Left lung (tissue), 10 donors: ENCODE data around the gene ADCY4. TPM values are rescaled to one million over a fixed set of nuclear protein-coding genes. Genes with fewer than 3 reads are reported as not detected.

Source experiments
- ATAC-seq: fragments of 200-7000 bp; cut with Tn5 transposase; one replicate; pipeline ENCODE4 v1.9.1; 2020; ENCODE audit warnings: moderate library complexity
- DNase-seq, 4 donors: peaks; one replicate each; pipeline ENCODE4 v3.0.0-alpha.2; 2013 to 2020
- H3K27ac ChIP-seq, 2 donors: fragments of 200-600 bp; sonication (generic) in 1 of 2; one replicate each; pipeline versions ENCODE4 v1.5.0 to v1.8.0; 2020 to 2021
- H3K27me3 ChIP-seq, 2 donors: fragments of 200-600 bp; sonication (generic) in 1 of 2; one replicate each; pipeline versions ENCODE4 v1.5.0 to v1.8.0; 2020 to 2021
- H3K36me3 ChIP-seq, 2 donors: fragments of 200-600 bp; sonication (generic) in 1 of 2; one replicate each; pipeline versions ENCODE4 v1.5.0 to v1.8.0; 2020 to 2021
- H3K4me1 ChIP-seq, 2 donors: fragments of 200-600 bp; one replicate each; pipeline ENCODE4 v1.8.0; 2021
- H3K4me3 ChIP-seq, 2 donors: fragments of 200-600 bp; sonication (generic) in 1 of 2; one replicate each; pipeline versions ENCODE4 v1.5.0 to v1.8.0; 2020 to 2021; ENCODE audit warnings: mild to moderate bottlenecking in 1 of 2
- H3K9me3 ChIP-seq, 2 donors: fragments of 200-600 bp; sonication (generic) in 1 of 2; one replicate each; pipeline versions ENCODE4 v1.5.0 to v1.8.0; 2020 to 2021
- CTCF ChIP-seq, 2 donors: fragments of 200-600 bp; sonication (generic) in 1 of 2; IDR thresholded peaks; one replicate each; pipeline versions ENCODE4 v1.5.0 to v1.8.0; 2021; ENCODE audit warnings: antibody characterized with exemption in 2 of 2
- intact Hi-C, 2 donors: fragments of 100-400 bp; cut with DNase I; formaldehyde crosslinking; loops; one replicate each; pipeline versions ENCODE4 v1.11.2 to v1.14.2; 2022
- polyA plus RNA-seq, 6 donors: library from polyadenylated mRNA; unstranded; fragments of 120-200 nt; gene quantifications; one replicate each; pipeline ENCODE4 v1.2.1, GENCODE V29; 2013; ENCODE audit not compliant: insufficient read length in 6 of 6
- total RNA-seq, 2 donors: library from RNA; stranded (reverse); fragmentation: NEBNext Ultra II Directional; extraction: Animal tissue kit (Norgen Biotek cat#: 25700); gene quantifications; one replicate each; pipeline ENCODE4 v1.2.1, GENCODE V29; 2021
- donor health status: DM: no; HTN: yes; CAD: no.
- donor health status: DM: no; HTN: no; CAD: no.

Gene ADCY4
- total and polyA plus RNA-seq, 8 donors = 25.7 to 48.5 (median 34.3) TPM

GRCh38 chr14:24325963-24326362 is 8.9 kb downstream of the ADCY4 start:
- no peak for TF ChIP-seq CTCF (IDR thresholded peaks at IDR 0.05)
- DNase-seq (no peak), ATAC-seq (no peak)
- Histone ChIP-seq H3K36me3 (peaks cover 0 to 17% of the 10 kb centered on the region in 2 donors), H3K27ac (no peak overlapping the region), H3K27me3 (no peaks in the 10 kb centered on the region), H3K4me1 (peaks cover 0 to 44% of the 10 kb centered on the region in 2 donors), H3K4me3 (no peak overlapping the region), H3K9me3 (no peaks in the 10 kb centered on the region)
- intact Hi-C loops = no loop called here

GRCh38 chr14:24325041-24325530 is 9.8 kb downstream of the ADCY4 start:
- no peak for TF ChIP-seq CTCF (IDR thresholded peaks at IDR 0.05)
- Histone ChIP-seq H3K4me1 (peaks cover 0 to 36% of the 10 kb centered on the region in 2 donors), H3K27me3 (peaks cover 0 to under 1% of the 10 kb centered on the region in 2 donors), H3K4me3 (no peak overlapping the region), H3K36me3 (peaks cover 0 to 24% of the 10 kb centered on the region in 2 donors), H3K27ac (no peak overlapping the region), H3K9me3 (no peaks in the 10 kb centered on the region)
- no peak for DNase-seq
- no peak for ATAC-seq
- intact Hi-C loops = no loop called here

DNA sequence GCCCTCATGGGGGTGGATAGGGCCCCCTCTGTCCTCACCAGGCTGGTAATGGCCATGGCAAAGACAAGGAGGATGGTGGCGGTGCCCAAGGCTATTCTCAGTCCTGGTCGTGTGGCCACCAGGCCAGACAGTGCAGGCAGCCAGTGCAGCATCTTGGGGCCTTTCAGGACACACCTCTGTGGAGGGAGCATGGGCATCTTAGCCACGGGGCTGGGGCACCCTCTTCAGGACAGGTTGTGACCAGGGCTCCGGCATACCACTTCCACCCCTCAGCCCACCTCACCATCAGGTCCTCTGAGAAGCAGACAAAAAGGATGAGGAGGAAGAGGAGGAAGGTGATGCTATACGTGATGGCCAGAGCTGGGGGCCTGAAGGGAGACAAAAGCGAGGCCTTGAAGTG is 10.8 kb downstream of the ADCY4 start:
- DNase-seq = peak in 1 of 4 donors; percentile 59
- no peaks in the 10 kb centered on the region for H3K9me3 ChIP-seq
- intact Hi-C loops = no loop called here
- H3K27ac ChIP-seq = no peak overlapping the region
- H3K36me3 ChIP-seq = peaks cover 0 to 31% of the 10 kb centered on the region in 2 donors
- no peak for TF ChIP-seq CTCF (IDR thresholded peaks at IDR 0.05)
- H3K27me3 ChIP-seq = peaks cover 0 to 12% of the 10 kb centered on the region in 2 donors
- no peak for ATAC-seq
- H3K4me3 ChIP-seq = no peak overlapping the region
- peaks cover 0 to 28% of the 10 kb centered on the region in 2 donors for H3K4me1 ChIP-seq

DNA sequence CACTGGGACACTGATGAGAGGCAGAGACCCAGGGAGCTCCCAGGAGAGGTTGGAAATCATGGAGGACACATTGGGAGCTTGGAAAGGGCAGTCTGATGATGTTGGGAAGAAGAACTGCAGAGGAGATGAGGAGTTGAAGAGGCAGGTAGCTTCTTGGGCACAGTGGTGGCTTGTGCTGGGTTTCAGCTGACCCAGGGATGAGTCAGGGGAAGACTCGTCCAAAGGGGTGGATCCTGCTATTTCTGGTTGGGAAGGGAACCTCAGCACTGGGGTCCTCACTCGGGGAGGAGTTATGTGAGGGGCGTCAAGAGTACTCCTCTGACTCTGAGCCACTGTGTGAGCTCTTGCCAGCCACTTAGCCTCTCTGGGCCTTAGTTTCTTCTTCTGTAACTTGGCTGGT is 11.5 kb downstream of the ADCY4 start:
- ATAC-seq = no peak
- intact Hi-C loops = no loop called here
- no peak overlapping the region for H3K4me3 ChIP-seq
- no peak for DNase-seq
- peaks cover 0 to 18% of the 10 kb centered on the region in 2 donors for H3K27me3 ChIP-seq
- no peaks in the 10 kb centered on the region for H3K9me3 ChIP-seq
- no peak overlapping the region for H3K27ac ChIP-seq
- TF ChIP-seq CTCF (IDR thresholded peaks at IDR 0.05) = no peak
- H3K4me1 ChIP-seq = peaks cover 0 to 28% of the 10 kb centered on the region in 2 donors
- H3K36me3 ChIP-seq = peaks cover 0 to 34% of the 10 kb centered on the region in 2 donors

GRCh38 chr14:24322672-24323071 is 12.2 kb downstream of the ADCY4 start:
- intact Hi-C loops = no loop called here
- Histone ChIP-seq H3K27ac (no peak overlapping the region), H3K36me3 (peaks cover 0 to 41% of the 10 kb centered on the region in 2 donors), H3K4me1 (peaks cover 0 to 28% of the 10 kb centered on the region in 2 donors), H3K9me3 (no peaks in the 10 kb centered on the region), H3K4me3 (no peak overlapping the region), H3K27me3 (peaks cover 0 to 21% of the 10 kb centered on the region in 2 donors)
- TF ChIP-seq CTCF (IDR thresholded peaks at IDR 0.05) = no peak
- DNase-seq (peak in 2 of 4 donors; percentile 27 to 55), ATAC-seq (no peak)
